Measurements from ENCODE around the gene ZCCHC7.

DNA sequence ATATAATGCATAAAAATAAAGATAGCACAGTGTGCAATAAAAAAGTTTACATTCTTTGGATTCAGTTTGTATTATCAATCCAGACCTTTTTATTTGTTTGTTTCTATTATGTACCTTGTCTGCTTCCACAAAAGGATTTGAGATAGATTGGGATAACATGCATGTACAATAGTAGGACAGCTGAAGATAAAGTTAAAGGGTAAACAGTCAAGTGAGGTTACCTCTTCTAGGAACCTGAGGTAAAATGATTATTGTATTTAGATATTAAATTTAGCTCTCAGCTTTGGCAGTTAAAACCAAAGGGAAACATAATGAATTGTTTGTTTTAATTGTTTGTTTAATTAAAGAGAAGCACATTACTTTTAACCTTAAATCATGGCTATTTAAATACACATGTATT lies 81.7 kb downstream of the ZCCHC7 start:
- TF ChIP-seq POLR2A (IDR thresholded peaks at IDR 0.05), result no peak
- TF ChIP-seq, protein P1, sequence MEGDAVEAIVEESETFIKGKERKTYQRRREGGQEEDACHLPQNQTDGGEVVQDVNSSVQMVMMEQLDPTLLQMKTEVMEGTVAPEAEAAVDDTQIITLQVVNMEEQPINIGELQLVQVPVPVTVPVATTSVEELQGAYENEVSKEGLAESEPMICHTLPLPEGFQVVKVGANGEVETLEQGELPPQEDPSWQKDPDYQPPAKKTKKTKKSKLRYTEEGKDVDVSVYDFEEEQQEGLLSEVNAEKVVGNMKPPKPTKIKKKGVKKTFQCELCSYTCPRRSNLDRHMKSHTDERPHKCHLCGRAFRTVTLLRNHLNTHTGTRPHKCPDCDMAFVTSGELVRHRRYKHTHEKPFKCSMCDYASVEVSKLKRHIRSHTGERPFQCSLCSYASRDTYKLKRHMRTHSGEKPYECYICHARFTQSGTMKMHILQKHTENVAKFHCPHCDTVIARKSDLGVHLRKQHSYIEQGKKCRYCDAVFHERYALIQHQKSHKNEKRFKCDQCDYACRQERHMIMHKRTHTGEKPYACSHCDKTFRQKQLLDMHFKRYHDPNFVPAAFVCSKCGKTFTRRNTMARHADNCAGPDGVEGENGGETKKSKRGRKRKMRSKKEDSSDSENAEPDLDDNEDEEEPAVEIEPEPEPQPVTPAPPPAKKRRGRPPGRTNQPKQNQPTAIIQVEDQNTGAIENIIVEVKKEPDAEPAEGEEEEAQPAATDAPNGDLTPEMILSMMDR (IDR thresholded peaks at IDR 0.05), result no peak
